ENCODE data around the gene UAP1L1.

UAP1L1 gene

DNA sequence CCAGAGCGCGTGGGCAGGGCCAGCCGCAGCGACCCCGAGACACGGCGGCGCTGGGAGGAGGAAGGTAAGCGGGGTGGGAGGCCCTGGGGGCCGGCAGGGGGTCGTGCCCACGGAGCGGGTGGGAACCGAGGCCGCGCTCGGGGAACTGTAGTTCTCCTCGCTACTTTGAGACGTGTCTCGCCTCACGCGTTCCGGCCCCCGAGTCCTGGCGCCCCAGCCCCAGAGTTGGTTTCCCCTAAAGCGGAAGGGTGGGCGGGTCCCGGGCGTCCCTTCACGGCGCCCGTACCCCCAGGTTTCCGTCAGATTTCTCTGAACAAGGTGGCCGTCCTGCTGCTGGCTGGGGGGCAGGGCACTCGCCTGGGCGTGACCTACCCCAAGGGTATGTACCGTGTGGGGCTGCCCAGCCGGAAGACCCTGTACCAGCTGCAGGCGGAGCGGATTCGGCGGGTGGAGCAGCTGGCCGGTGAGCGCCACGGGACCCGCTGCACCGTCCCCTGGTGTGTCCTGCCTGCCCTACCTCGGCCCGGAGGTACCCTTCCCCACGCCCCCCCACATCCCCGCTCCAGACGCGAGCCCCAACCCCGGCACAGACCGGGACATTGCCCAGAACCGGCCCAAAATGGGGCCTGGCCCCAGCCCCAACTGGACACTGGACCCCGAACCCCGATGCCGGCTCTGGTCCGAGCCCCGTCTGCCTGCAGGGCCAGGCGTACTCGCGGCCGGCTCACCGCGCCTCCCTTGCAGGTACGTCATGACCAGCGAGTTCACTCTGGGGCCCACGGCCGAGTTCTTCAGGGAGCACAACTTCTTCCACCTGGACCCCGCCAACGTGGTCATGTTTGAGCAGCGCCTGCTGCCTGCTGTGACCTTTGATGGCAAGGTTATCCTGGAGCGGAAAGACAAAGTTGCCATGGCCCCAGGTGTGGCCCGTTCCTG lies 709 bp downstream of the UAP1L1 start:
- H3K27me3 ChIP-seq (ENCODE audit: control insufficient read depth in 3 of 3, insufficient read depth in 3 of 3, low read depth in 1 of 3, low read length in 3 of 3) = peaks cover 29 to 90% (median 65%) of the 10 kb centered on the region in 3 experiments
- H3K4me1 ChIP-seq (ENCODE audit: control insufficient read depth in 2 of 2, insufficient read depth in 1 of 2, low read depth in 1 of 2, low read length in 2 of 2) = peaks cover 3 to 7% of the 10 kb centered on the region in 2 donors
- no CpG with 5 or more reads among the region's 76 CpGs for WGBS, 2 donors (ENCODE audit: extremely low coverage in 2 of 2, insufficient read length in 2 of 2, insufficient replicate concordance in 1 of 2)
- H3K36me3 ChIP-seq (replicated peaks in 1 of 2; ENCODE audit: control insufficient read depth in 2 of 2, insufficient read depth in 2 of 2, low read length in 2 of 2) = no peaks in the 10 kb centered on the region
- peak overlapping the region; percentile 58 for H2BK12ac ChIP-seq (ENCODE audit: low read length)
- DNase-seq (ENCODE audit: low spot score) = no peak
- H3K9ac ChIP-seq (ENCODE audit: low read depth, low read length, poor library complexity) = peak overlapping the region; percentile 44
- peak overlapping the region; percentile 56 for H3K14ac ChIP-seq (ENCODE audit: low read length)
- H3K23ac ChIP-seq (ENCODE audit: low read depth, low read length, poor library complexity) = peak overlapping the region; percentile 85
- no peak overlapping the region for H2BK5ac ChIP-seq (ENCODE audit: low read length)
- peaks cover 0 to 10% of the 10 kb centered on the region in 2 donors for H3K9me3 ChIP-seq (replicated peaks in 1 of 2; ENCODE audit: control insufficient read depth in 2 of 2, insufficient read depth in 1 of 2, low read depth in 1 of 2, low read length in 2 of 2)
- H3K18ac ChIP-seq (ENCODE audit: low read length) = peak overlapping the region; percentile 87
- peak overlapping the region; percentile 90 for H2AK5ac ChIP-seq (ENCODE audit: low read depth, low read length)
- H3K4me3 ChIP-seq (ENCODE audit: low read length in 2 of 2) = peak overlapping the region; percentile 38 to 72
- H2AFZ ChIP-seq (ENCODE audit: low read length) = peak overlapping the region; percentile 75
- no peak overlapping the region for H4K8ac ChIP-seq (ENCODE audit: low read depth, low read length)
- no peak overlapping the region for H3K27ac ChIP-seq (replicated peaks; ENCODE audit: low read length)
- H3K4me2 ChIP-seq (ENCODE audit: insufficient read depth, low read length, poor library complexity, severe bottlenecking) = peak overlapping the region; percentile 62
- peak overlapping the region; percentile 38 for H2BK15ac ChIP-seq (ENCODE audit: low read length)
- peaks cover 4% of the 10 kb centered on the region for H3K79me1 ChIP-seq (ENCODE audit: low read depth, low read length)
- no peak overlapping the region for H3K4ac ChIP-seq (ENCODE audit: low read length)
- no peak overlapping the region for H4K91ac ChIP-seq (ENCODE audit: low read depth, low read length, poor library complexity)
- peak overlapping the region; percentile 47 for H2BK120ac ChIP-seq (ENCODE audit: low read depth, low read length)

DNA sequence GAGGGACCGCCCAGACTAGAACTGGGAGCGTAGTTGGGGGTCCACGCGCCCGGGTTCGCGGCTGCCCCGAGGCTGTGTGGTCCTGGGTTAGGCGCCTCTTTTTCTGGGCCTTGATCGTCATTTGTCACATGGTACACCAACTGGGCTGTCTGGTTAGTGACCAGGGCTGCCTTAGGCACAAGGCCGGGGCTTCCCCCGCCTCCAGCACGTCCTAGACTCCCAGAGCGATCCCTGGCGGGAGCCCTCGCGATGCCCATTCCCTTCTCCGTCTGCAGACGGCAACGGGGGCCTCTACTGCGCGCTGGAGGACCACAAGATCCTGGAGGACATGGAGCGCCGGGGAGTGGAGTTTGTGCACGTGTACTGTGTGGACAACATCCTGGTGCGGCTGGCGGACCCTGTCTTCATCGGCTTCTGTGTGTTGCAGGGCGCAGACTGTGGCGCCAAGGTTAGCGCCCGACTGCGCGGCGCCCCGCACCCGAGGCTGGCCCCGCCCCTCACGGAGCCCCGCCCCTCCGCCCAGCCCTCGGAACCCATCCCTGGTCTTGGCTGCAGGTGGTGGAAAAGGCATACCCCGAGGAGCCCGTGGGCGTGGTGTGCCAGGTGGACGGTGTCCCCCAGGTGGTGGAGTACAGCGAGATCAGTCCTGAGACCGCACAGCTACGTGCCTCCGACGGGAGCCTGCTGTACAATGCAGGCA lies 1.5 kb downstream of the UAP1L1 start:
- Histone ChIP-seq H3K36me3 (replicated peaks in 1 of 2; ENCODE audit: control insufficient read depth in 2 of 2, insufficient read depth in 2 of 2, low read length in 2 of 2) (no peaks in the 10 kb centered on the region), H3K27me3 (ENCODE audit: control insufficient read depth in 3 of 3, insufficient read depth in 3 of 3, low read depth in 1 of 3, low read length in 3 of 3) (peaks cover 29 to 92% (median 66%) of the 10 kb centered on the region in 3 experiments), H3K18ac (ENCODE audit: low read length) (peak overlapping the region; percentile 76), H3K79me1 (ENCODE audit: low read depth, low read length) (peaks cover 4% of the 10 kb centered on the region), H2AFZ (ENCODE audit: low read length) (peak overlapping the region; percentile 71), H3K14ac (ENCODE audit: low read length) (peak overlapping the region; percentile 63), H3K9ac (ENCODE audit: low read depth, low read length, poor library complexity) (no peak overlapping the region), H3K23ac (ENCODE audit: low read depth, low read length, poor library complexity) (peak overlapping the region; percentile 85), H2BK120ac (ENCODE audit: low read depth, low read length) (peak overlapping the region; percentile 47), H3K4me1 (ENCODE audit: control insufficient read depth in 2 of 2, insufficient read depth in 1 of 2, low read depth in 1 of 2, low read length in 2 of 2) (peaks cover 8 to 11% of the 10 kb centered on the region in 2 donors), H3K9me3 (replicated peaks in 1 of 2; ENCODE audit: control insufficient read depth in 2 of 2, insufficient read depth in 1 of 2, low read depth in 1 of 2, low read length in 2 of 2) (peaks cover 0 to 10% of the 10 kb centered on the region in 2 donors), H2BK15ac (ENCODE audit: low read length) (peak overlapping the region; percentile 38), H2AK5ac (ENCODE audit: low read depth, low read length) (peak overlapping the region; percentile 90), H3K4me2 (ENCODE audit: insufficient read depth, low read length, poor library complexity, severe bottlenecking) (peak overlapping the region; percentile 43), H3K4ac (ENCODE audit: low read length) (no peak overlapping the region), H4K8ac (ENCODE audit: low read depth, low read length) (no peak overlapping the region), H3K4me3 (ENCODE audit: low read length in 2 of 2) (peak overlapping the region in 1 of 2 donors; percentile 59), H3K27ac (replicated peaks; ENCODE audit: low read length) (no peak overlapping the region), H2BK12ac (ENCODE audit: low read length) (peak overlapping the region; percentile 58), H2BK5ac (ENCODE audit: low read length) (no peak overlapping the region), H4K91ac (ENCODE audit: low read depth, low read length, poor library complexity) (no peak overlapping the region)
- WGBS, 2 donors (ENCODE audit: extremely low coverage in 2 of 2, insufficient read length in 2 of 2, insufficient replicate concordance in 1 of 2) = no CpG with 5 or more reads among the region's 51 CpGs
- DNase-seq (ENCODE audit: low spot score) = no peak

DNA sequence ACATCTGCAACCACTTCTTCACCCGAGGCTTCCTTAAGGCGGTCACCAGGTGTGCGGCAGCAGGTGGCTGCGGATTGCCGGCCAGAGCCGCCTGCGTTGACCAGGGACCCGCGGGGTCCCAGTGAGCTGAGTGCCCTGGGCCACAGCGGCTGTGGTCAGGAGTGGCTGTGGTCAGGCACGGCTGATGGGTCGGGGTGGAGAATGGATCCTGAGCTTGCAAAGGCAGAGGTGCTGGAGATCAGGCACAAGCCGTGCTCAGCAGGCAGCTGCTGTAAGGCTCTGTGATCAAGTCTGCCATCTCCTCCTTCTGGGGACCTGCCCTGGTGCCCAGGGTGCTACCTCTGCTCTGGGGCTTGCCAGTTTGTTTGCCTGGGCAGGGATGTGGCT lies 2.1 kb downstream of the UAP1L1 start:
- Histone ChIP-seq H3K27me3 (ENCODE audit: control insufficient read depth in 3 of 3, insufficient read depth in 3 of 3, low read depth in 1 of 3, low read length in 3 of 3) (peaks cover 29 to 92% (median 68%) of the 10 kb centered on the region in 3 experiments), H2BK120ac (ENCODE audit: low read depth, low read length) (no peak overlapping the region), H3K18ac (ENCODE audit: low read length) (peak overlapping the region; percentile 35), H3K4me3 (ENCODE audit: low read length in 2 of 2) (no peak overlapping the region), H3K4ac (ENCODE audit: low read length) (no peak overlapping the region), H2AK5ac (ENCODE audit: low read depth, low read length) (peak overlapping the region; percentile 82), H3K9me3 (replicated peaks in 1 of 2; ENCODE audit: control insufficient read depth in 2 of 2, insufficient read depth in 1 of 2, low read depth in 1 of 2, low read length in 2 of 2) (peaks cover 0 to 10% of the 10 kb centered on the region in 2 donors), H3K9ac (ENCODE audit: low read depth, low read length, poor library complexity) (no peak overlapping the region), H2BK15ac (ENCODE audit: low read length) (peak overlapping the region; percentile 28), H2BK5ac (ENCODE audit: low read length) (no peak overlapping the region), H3K4me2 (ENCODE audit: insufficient read depth, low read length, poor library complexity, severe bottlenecking) (no peak overlapping the region), H3K79me1 (ENCODE audit: low read depth, low read length) (peaks cover 4% of the 10 kb centered on the region), H3K14ac (ENCODE audit: low read length) (peak overlapping the region; percentile 39), H4K91ac (ENCODE audit: low read depth, low read length, poor library complexity) (no peak overlapping the region), H2AFZ (ENCODE audit: low read length) (no peak overlapping the region), H3K23ac (ENCODE audit: low read depth, low read length, poor library complexity) (peak overlapping the region; percentile 75), H3K36me3 (replicated peaks in 1 of 2; ENCODE audit: control insufficient read depth in 2 of 2, insufficient read depth in 2 of 2, low read length in 2 of 2) (no peaks in the 10 kb centered on the region), H4K8ac (ENCODE audit: low read depth, low read length) (no peak overlapping the region), H3K27ac (replicated peaks; ENCODE audit: low read length) (no peak overlapping the region), H3K4me1 (ENCODE audit: control insufficient read depth in 2 of 2, insufficient read depth in 1 of 2, low read depth in 1 of 2, low read length in 2 of 2) (peaks cover 8 to 11% of the 10 kb centered on the region in 2 donors), H2BK12ac (ENCODE audit: low read length) (no peak overlapping the region)
- no CpG with 5 or more reads among the region's 13 CpGs for WGBS, 2 donors (ENCODE audit: extremely low coverage in 2 of 2, insufficient read length in 2 of 2, insufficient replicate concordance in 1 of 2)
- no peak for DNase-seq (ENCODE audit: low spot score)

Data from neuronal stem cell (in vitro differentiated cells).